Testis (tissue), 3 donors: ENCODE data around the gene GASK1A. TPM values are rescaled to one million over a fixed set of nuclear protein-coding genes. Genes with fewer than 3 reads are reported as not detected.

Source experiments
- DNase-seq: peaks from one replicate; pipeline ENCODE4 v3.0.0-alpha.2; 2019
- H3K27ac ChIP-seq, 2 donors: fragments of 200-600 bp; sonication (generic); one replicate each; pipeline ENCODE4 v1.5.1; 2019
- H3K27me3 ChIP-seq: fragments of 200-600 bp; sonication (generic); one replicate; pipeline ENCODE4 v1.5.1; 2019
- H3K36me3 ChIP-seq: fragments of 200-600 bp; sonication (generic); one replicate; pipeline ENCODE4 v1.5.1; 2017; ENCODE audit warnings: low read depth; ENCODE audit errors: missing control alignments
- H3K4me1 ChIP-seq: fragments of 200-600 bp; sonication (generic); one replicate; pipeline ENCODE4 v1.5.1; 2019
- H3K4me3 ChIP-seq, 2 donors: fragments of 200-600 bp; sonication (generic); one replicate each; pipeline ENCODE4 v1.5.1; 2017 to 2019
- H3K9me3 ChIP-seq: fragments of 200-600 bp; sonication (generic); one replicate; pipeline ENCODE4 v1.5.1; 2017
- POLR2A ChIP-seq: fragments of 450-650 bp; IDR thresholded peaks from one replicate; pipeline ENCODE4 v1.6.1; 2017; ENCODE audit warnings: antibody characterized with exemption, mild to moderate bottlenecking, moderate library complexity
- WGBS, 2 donors: methylation state at CpG; one replicate each; pipeline ENCODE4 v1.1.5; 2018; 5-methylcytosine and 5-hydroxymethylcytosine counted together
- intact Hi-C: fragments of 100-400 bp; cut with DNase I; formaldehyde crosslinking; loops from one replicate; pipeline ENCODE4 v1.15.1; 2023; ENCODE audit warnings: low total_unique reads
- polyA plus RNA-seq: library from polyadenylated mRNA; stranded (reverse); fragments of 350-450 nt; fragmentation: Illumina TruSeq; extraction: RNeasy Lipid Tissue Mini Kit (QIAGEN cat#74804); gene quantifications from one replicate; pipeline ENCODE4 v1.2.3, GENCODE V29; 2014; ENCODE audit warnings: low read depth, low replicate concordance; ENCODE audit not compliant: insufficient read depth
- total RNA-seq, 2 donors: library from RNA; depleted of rRNA; stranded (reverse); fragments of >200 nt; gene quantifications; one replicate each; pipeline ENCODE4 v1.2.3, GENCODE V29; 2016
- TF ChIP-seq, protein P1 (sequence below), 3 experiments: fragments of 450-650 bp in 2 of 3; fragments of 200-600 bp in 1 of 3; sonication (generic) in 1 of 3; IDR thresholded peaks; one replicate each; pipeline ENCODE4 v1.5.1; 2016 to 2019; ENCODE audit warnings: antibody characterized with exemption in 3 of 3, mild to moderate bottlenecking in 2 of 3, moderate library complexity in 1 of 3

The GASK1A gene
- total and polyA plus RNA-seq, 3 donors from 2014 or later, result 6.2 to 22.2 (median 18.7) TPM

- peaks cover 13% of the 10 kb centered on the region for H3K4me1 ChIP-seq
- no peak for TF ChIP-seq POLR2A
- TF ChIP-seq, protein P1, sequence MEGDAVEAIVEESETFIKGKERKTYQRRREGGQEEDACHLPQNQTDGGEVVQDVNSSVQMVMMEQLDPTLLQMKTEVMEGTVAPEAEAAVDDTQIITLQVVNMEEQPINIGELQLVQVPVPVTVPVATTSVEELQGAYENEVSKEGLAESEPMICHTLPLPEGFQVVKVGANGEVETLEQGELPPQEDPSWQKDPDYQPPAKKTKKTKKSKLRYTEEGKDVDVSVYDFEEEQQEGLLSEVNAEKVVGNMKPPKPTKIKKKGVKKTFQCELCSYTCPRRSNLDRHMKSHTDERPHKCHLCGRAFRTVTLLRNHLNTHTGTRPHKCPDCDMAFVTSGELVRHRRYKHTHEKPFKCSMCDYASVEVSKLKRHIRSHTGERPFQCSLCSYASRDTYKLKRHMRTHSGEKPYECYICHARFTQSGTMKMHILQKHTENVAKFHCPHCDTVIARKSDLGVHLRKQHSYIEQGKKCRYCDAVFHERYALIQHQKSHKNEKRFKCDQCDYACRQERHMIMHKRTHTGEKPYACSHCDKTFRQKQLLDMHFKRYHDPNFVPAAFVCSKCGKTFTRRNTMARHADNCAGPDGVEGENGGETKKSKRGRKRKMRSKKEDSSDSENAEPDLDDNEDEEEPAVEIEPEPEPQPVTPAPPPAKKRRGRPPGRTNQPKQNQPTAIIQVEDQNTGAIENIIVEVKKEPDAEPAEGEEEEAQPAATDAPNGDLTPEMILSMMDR (IDR thresholded peaks at IDR 0.05), result no peak
- DNase-seq, result no peak
- WGBS, 2 donors, result 37 to 54% methylated on average over 5 to 12 of the region's 12 CpGs
- H3K27me3 ChIP-seq, result no peaks in the 10 kb centered on the region
- H3K36me3 ChIP-seq, result no peaks in the 10 kb centered on the region
- no peaks in the 10 kb centered on the region for H3K9me3 ChIP-seq
- H3K4me3 ChIP-seq, result peak overlapping the region; percentile 65 to 81
- H3K27ac ChIP-seq, result peak overlapping the region in 1 of 2 donors; percentile 63
- intact Hi-C loops, result no loop called here
These were observed 1.1 kb downstream of the GASK1A start for GRCh38 chr3:42980209-42980608.

DNA sequence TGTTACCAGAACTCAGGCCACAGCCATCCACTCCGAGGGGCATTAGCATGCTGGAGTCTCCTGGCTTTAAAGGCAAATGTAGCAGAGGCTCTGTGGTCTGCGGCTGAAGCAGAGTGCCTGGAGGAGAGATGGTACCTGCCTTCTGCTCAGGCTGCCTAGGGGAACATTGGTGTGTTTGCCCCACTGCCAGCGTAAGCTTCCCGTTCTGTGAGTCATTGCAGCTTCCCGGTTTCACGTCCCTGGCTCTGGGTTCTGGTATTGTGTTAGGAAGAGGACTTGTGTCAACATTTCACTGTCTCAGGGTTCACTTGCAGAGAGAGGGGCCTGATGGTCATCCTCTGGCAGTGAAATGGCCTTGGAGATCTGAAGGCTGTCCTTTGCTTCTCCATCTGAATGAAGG is 1.8 kb downstream of the GASK1A start:
- Histone ChIP-seq H3K27ac (peak overlapping the region in 1 of 2 donors; percentile 63), H3K36me3 (no peaks in the 10 kb centered on the region), H3K4me1 (peaks cover 13% of the 10 kb centered on the region), H3K9me3 (no peaks in the 10 kb centered on the region), H3K27me3 (no peaks in the 10 kb centered on the region), H3K4me3 (peak overlapping the region; percentile 65 to 81)
- TF ChIP-seq POLR2A, result no peak
- TF ChIP-seq, protein P1 (IDR thresholded peaks at IDR 0.05), result no peak
- 58 to 64% methylated on average over 5 to 6 of the region's 6 CpGs for WGBS, 2 donors
- intact Hi-C loops, result no loop called here
- no peak for DNase-seq

GRCh38 chr3:42982645-42983412 is 3.7 kb downstream of the GASK1A start:
- peaks cover 13% of the 10 kb centered on the region for H3K4me1 ChIP-seq
- DNase-seq, result no peak
- H3K36me3 ChIP-seq, result no peaks in the 10 kb centered on the region
- WGBS, 2 donors, result 79 to 84% methylated on average over 6 of the region's 6 CpGs
- no peaks in the 10 kb centered on the region for H3K27me3 ChIP-seq
- no peak for TF ChIP-seq POLR2A
- TF ChIP-seq, protein P1 (IDR thresholded peaks at IDR 0.05), result no peak
- no peak overlapping the region for H3K4me3 ChIP-seq
- intact Hi-C loops, result no loop called here
- H3K27ac ChIP-seq, result no peak overlapping the region
- H3K9me3 ChIP-seq, result no peaks in the 10 kb centered on the region

- intact Hi-C loops, result no loop called here
- Histone ChIP-seq H3K27me3 (no peaks in the 10 kb centered on the region), H3K9me3 (no peaks in the 10 kb centered on the region), H3K36me3 (no peaks in the 10 kb centered on the region), H3K4me1 (peaks cover 7% of the 10 kb centered on the region), H3K27ac (no peak overlapping the region), H3K4me3 (no peak overlapping the region)
- no peak for DNase-seq
- TF ChIP-seq, protein P1 (IDR thresholded peaks at IDR 0.05), result no peak
- TF ChIP-seq POLR2A, result no peak
- 92 to 97% methylated on average over 3 of the region's 3 CpGs for WGBS, 2 donors
These were observed 4.8 kb downstream of the GASK1A start for GRCh38 chr3:42983927-42984326.

DNA sequence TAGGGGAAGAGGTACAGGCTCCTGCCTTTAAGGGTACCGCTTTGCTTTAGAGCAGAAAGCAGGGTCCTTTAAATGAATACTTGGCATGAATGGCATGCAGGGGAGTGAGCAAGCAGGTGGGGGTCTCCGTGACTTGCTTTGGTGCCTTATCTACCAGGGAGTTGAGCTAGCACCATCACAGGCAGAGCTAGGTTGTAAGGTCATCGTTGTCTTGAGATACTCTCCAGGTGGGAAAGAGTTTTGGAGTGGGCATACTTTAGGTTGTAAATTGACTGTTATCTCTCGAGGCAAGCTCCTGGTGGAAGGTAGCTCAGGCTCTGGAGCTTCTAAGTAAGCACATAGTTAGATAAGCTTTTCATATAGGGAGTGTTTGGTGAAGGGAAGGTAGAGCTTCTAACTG is 5.6 kb downstream of the GASK1A start:
- peaks cover 6% of the 10 kb centered on the region for H3K4me1 ChIP-seq
- H3K9me3 ChIP-seq, result no peaks in the 10 kb centered on the region
- H3K27me3 ChIP-seq, result no peaks in the 10 kb centered on the region
- 46 to 53% methylated on average over 4 of the region's 4 CpGs for WGBS, 2 donors
- H3K36me3 ChIP-seq, result no peaks in the 10 kb centered on the region
- no peak for TF ChIP-seq POLR2A
- TF ChIP-seq, protein P1 (IDR thresholded peaks at IDR 0.05), result no peak
- intact Hi-C loops, result no loop called here
- DNase-seq, result no peak
- no peak overlapping the region for H3K27ac ChIP-seq
- no peak overlapping the region for H3K4me3 ChIP-seq
